Epidermal melanocyte (primary cell): ENCODE results near the gene AGPAT2.

Experiments
- DNase-seq: peaks from one replicate; pipeline ENCODE4 v3.0.0; 2011; ENCODE audit warnings: low spot score; ENCODE audit not compliant: insufficient read length

AGPAT2 gene

GRCh38 chr9:136673975-136674785 lies 13.1 kb downstream of the AGPAT2 start:
- DNase-seq = no peak

GRCh38 chr9:136673088-136673974 lies 13.9 kb downstream of the AGPAT2 start:
- DNase-seq = no peak

GRCh38 chr9:136672431-136673087 lies 14.7 kb downstream of the AGPAT2 start:
- no peak for DNase-seq

- peak; percentile 75 for DNase-seq
Observed at GRCh38 chr9:136671646-136672430, 15.4 kb downstream of the AGPAT2 start.

GRCh38 chr9:136671254-136671614 lies 16.0 kb downstream of the AGPAT2 start:
- DNase-seq = no peak

- DNase-seq = no peak
Observed at GRCh38 chr9:136670576-136671253, 16.5 kb downstream of the AGPAT2 start.

- no peak for DNase-seq
Observed at GRCh38 chr9:136669791-136670464, 17.3 kb downstream of the AGPAT2 start.

GRCh38 chr9:136668983-136669790 lies 18.1 kb downstream of the AGPAT2 start:
- DNase-seq = no peak

- DNase-seq = no peak
Observed at GRCh38 chr9:136667940-136668760, 19.1 kb downstream of the AGPAT2 start.

- DNase-seq = no peak
Observed at GRCh38 chr9:136667214-136667939, 19.9 kb downstream of the AGPAT2 start.

GRCh38 chr9:136666372-136667213 lies 20.7 kb downstream of the AGPAT2 start:
- DNase-seq = no peak

GRCh38 chr9:136665704-136666371 lies 21.4 kb downstream of the AGPAT2 start:
- no peak for DNase-seq

GRCh38 chr9:136665111-136665703 lies 22.1 kb downstream of the AGPAT2 start:
- DNase-seq = peak; percentile 66

- no peak for DNase-seq
Observed at GRCh38 chr9:136664000-136664915, 23.0 kb downstream of the AGPAT2 start.
